AG04449 (cell line): ENCODE results near the gene EHHADH.

Experiments
- CTCF ChIA-PET: fragments of 350-600 bp; formaldehyde crosslinking; extraction: SDS; loops from one replicate; lab custom pipeline; 2021; ENCODE audit warnings: antibody characterized with exemption; lab: Yijun Ruan, JAX
- POLR2A ChIA-PET: fragments of 400-600, 350-600 bp; formaldehyde crosslinking; extraction: SDS; loops from one replicate; lab custom pipeline; 2020; ENCODE audit warnings: antibody characterized with exemption, inconsistent platforms; lab: Yijun Ruan, JAX
- DNase-seq: peaks from one replicate; pipeline ENCODE4 v3.0.0-alpha.2; 2010; ENCODE audit warnings: low read depth, low spot score
- H3K4me3 ChIP-seq: 2 replicates; pipeline ENCODE4 v1.5.1; 2011; ENCODE audit warnings: low read depth, mild to moderate bottlenecking, control low read depth, low read length
- CTCF ChIP-seq: IDR thresholded peaks from one replicate; pipeline ENCODE4 v1.5.1; 2011; ENCODE audit warnings: mild to moderate bottlenecking, moderate library complexity, low read length, control low read depth, inconsistent platforms; ENCODE audit not compliant: insufficient read depth; ENCODE audit errors: missing control alignments

The EHHADH gene

DNA sequence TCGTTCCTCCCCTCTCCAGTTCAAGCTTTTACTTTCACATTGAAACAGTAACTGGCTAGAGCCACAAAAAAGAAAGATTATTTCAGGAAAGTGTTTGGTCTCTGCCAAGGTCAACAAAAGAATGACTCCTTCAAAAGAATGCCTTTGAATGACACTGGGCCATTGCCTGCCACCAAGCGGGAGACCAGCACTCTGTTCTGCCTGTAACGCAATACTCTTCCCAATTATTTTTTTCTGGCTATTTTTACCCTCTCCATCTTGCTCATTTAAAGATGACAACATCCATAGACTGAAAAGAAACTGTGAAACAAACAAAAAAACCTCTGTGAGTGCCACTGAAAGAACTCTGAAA lies 37.3 kb downstream of the EHHADH start:
- no peak for TF ChIP-seq CTCF
- ChIA-PET POLR2A (no interaction called here), CTCF (interaction anchor here (0.7 to 4.1 kb wide), 9 partner anchors 8 to 343 kb away, joined by 3 to 15 read pairs (median 7); no protein-coding TSS in a partner anchor)
- no peak overlapping the region for H3K4me3 ChIP-seq
- DNase-seq: no peak

GRCh38 chr3:185215873-185216606 lies 37.8 kb downstream of the EHHADH start:
- POLR2A ChIA-PET: no interaction called here
- CTCF ChIA-PET: interaction anchor here (1.1 to 4.1 kb wide), 11 partner anchors 9 to 342 kb away, joined by 3 to 15 read pairs (median 7); no protein-coding TSS in a partner anchor
- no peak for DNase-seq
- peak; percentile 35 for TF ChIP-seq CTCF
- H3K4me3 ChIP-seq: no peak overlapping the region

DNA sequence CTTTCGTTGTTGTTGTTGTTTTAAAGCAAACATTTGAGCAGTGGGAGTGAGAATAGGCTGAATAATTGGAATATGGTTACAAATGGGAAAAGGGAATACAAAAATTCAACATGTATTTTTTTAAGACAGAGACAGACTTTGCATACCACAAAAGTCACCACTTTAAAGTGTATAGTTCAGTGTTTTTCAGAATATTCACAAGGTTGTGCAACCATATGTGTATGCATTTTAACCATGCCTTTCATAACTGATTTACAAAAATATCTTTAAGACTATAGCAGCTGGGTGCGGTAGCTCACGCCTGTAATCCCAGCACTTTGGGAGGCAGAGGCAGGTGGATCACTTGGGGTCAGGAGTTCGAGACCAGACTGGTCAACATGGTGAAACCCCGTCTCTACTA lies 41.3 kb downstream of the EHHADH start:
- DNase-seq: no peak
- POLR2A ChIA-PET: no interaction called here
- TF ChIP-seq CTCF: no peak
- CTCF ChIA-PET: interaction anchor here (0.7 kb wide), 1 partner anchor 14 kb away, joined by 3 read pairs; no protein-coding TSS in a partner anchor
- H3K4me3 ChIP-seq: no peak overlapping the region

DNA sequence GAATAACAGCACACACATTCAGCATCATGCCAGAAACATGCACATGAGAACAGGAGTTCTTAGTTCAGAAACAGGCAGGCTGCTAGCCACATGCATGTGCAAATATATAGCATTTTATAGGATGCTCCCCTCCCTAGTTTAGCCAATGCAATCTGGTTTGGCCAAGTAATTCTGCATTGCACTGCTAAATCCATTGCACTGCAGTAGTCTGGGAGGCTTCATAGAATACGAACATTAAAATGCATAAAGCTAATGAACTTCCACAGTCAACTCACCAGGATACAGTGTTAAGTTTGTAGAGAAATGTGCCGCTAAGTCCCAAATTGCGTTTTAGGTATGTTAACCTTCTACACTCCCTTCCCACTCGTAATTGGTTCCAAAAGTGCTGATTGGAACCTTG lies 41.8 kb downstream of the EHHADH start:
- no peak for TF ChIP-seq CTCF
- CTCF ChIA-PET: no interaction called here
- no peak overlapping the region for H3K4me3 ChIP-seq
- POLR2A ChIA-PET: no interaction called here
- DNase-seq: no peak

DNA sequence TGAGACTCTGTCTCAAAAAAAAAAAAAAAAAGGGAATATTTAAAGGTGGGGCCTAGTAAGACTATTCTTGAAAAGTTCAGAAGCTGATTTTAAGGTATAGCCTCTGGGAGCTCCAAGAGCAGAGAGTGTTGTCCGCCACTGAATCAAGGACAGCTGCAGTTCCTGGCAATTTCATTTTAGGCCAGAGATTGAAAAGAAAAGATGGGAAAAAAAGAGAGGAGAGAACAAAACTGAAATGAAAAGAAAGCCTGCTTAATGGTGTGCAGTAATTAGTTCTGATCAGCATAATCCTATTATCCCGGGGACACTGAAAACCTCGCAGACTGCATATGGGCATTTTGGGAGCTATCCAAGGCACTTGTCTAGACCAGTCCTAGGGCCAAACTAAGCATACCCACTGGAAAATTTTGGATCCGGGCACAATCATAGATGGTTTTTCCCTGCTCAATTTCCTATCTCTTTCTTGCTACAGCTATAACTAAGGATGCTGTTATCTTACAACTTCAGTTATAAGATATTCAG lies 43.2 kb downstream of the EHHADH start:
- H3K4me3 ChIP-seq: no peak overlapping the region
- ChIA-PET CTCF (interaction anchor here (0.9 kb wide), 1 partner anchor 33 kb away, joined by 3 read pairs; no protein-coding TSS in a partner anchor), POLR2A (no interaction called here)
- TF ChIP-seq CTCF: no peak
- no peak for DNase-seq

DNA sequence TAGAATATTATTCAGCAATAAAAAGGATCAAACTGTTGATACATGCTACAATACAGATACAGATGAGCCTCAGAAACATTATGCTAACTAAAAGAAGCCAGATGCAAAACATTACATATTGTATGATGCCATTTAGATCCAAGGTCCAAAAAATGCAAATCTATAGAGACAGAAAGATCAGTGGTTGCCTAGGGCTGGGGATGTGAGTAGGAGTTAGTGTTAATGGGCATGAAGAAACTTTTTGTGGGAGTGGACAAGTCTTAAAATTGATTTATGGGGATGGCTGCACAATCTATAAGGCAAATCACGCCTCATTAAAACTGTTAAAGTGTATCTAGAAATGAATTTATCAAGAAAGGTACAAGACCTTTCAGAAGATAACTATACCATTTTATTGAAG lies 45.0 kb downstream of the EHHADH start:
- CTCF ChIA-PET: no interaction called here
- POLR2A ChIA-PET: no interaction called here
- TF ChIP-seq CTCF: no peak
- H3K4me3 ChIP-seq: no peak overlapping the region
- no peak for DNase-seq
